Measurements from ENCODE around the gene SLC5A10.
"Not testable (repeated sequence)": the region's sequence is repeated elsewhere in the genome, so short reads cannot be mapped to it uniquely, and the experiment has no call there.

- TF ChIP-seq CTCF (IDR thresholded peaks at IDR 0.05; ENCODE audit: low read length); EZH2 (optimal IDR thresholded peaks at IDR 0.05; ENCODE audit: low read depth, low read length); EZH2phosphoT487 (IDR thresholded peaks at IDR 0.05; ENCODE audit: low read length): not testable (repeated sequence)
Observed at GRCh38 chr17:19043032-19043431, 91.1 kb downstream of the SLC5A10 start.
